GM12872 (cell line): ENCODE results near the gene KRT4.

Experiments used
- CTCF ChIP-seq: IDR thresholded peaks from 3 replicates; pipeline ENCODE4 v1.5.1; 2011; ENCODE audit warnings: low read depth, mild to moderate bottlenecking, low read length, moderate library complexity; ENCODE audit not compliant: insufficient read depth

The KRT4 gene

GRCh38 chr12:52818388-52818787 is 4.5 kb upstream of the KRT4 start:
- TF ChIP-seq CTCF: no peak

GRCh38 chr12:52817699-52818238 is 3.9 kb upstream of the KRT4 start:
- no peak for TF ChIP-seq CTCF

- no peak for TF ChIP-seq CTCF
Measured at GRCh38 chr12:52817003-52817698, 3.2 kb upstream of the KRT4 start.

GRCh38 chr12:52815676-52816588 is 2.0 kb upstream of the KRT4 start:
- no peak for TF ChIP-seq CTCF

- TF ChIP-seq CTCF: no peak
Measured at GRCh38 chr12:52815161-52815560, 1.2 kb upstream of the KRT4 start.

GRCh38 chr12:52814710-52815155 is 817 bp upstream of the KRT4 start:
- no peak for TF ChIP-seq CTCF

GRCh38 chr12:52813203-52813819 is 605 bp downstream of the KRT4 start:
- TF ChIP-seq CTCF: no peak
